ENCODE results near the gene BMX.

GRCh38 chrX:15497865-15498264 lies 2.7 kb upstream of the BMX start:
- TF ChIP-seq EZH2 (IDR thresholded peaks at IDR 0.05; ENCODE audit: insufficient read depth, poor library complexity, severe bottlenecking) (no peak), EZH2phosphoT487 (IDR thresholded peaks at IDR 0.05; ENCODE audit: insufficient read depth, low read depth) (no peak)

Measured in GM23248 (cell line).